ENCODE results near the gene ARL14.

The ARL14 gene

DNA sequence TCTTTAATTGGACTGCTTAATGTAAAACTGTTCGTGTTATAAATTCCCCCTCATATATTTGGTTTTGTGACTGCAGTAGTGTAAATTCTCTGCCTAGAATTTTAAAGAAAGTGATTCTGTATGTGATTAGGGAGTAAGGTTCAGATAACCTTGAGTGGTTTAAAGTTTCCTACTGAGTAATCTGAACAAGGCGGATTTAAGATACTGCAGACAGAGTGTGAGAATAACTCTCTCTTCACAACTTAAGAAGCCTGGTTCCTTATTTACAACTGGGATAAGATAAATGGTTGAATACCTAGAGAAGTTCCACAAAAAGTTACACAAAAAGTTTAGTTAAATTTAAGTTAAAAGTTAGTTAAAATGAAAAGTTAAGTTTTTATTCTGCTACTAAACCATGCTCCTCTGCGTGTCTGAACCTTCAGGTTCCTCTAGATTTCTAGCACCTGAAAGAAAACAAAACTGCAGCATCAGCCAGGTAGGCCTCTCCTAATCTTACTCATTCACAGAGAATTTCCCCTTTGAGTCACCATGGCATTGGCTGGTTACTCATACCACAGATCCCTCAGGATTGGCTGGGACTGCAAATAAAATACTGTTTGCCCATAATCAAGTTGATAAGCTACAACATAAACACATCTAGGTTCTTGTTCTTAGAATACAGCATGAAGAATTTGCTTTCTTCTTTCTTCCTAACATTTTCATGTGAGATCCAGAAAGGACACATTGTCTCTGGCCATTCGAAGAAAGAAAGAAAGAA lies at the start of gene ARL14:
ARL14 (plus strand) TSS at position 614 of the 757 bp plus-strand sequence. CDS start 187 bp downstream, outside the sequence.
- DNase-seq, result no peak

DNA sequence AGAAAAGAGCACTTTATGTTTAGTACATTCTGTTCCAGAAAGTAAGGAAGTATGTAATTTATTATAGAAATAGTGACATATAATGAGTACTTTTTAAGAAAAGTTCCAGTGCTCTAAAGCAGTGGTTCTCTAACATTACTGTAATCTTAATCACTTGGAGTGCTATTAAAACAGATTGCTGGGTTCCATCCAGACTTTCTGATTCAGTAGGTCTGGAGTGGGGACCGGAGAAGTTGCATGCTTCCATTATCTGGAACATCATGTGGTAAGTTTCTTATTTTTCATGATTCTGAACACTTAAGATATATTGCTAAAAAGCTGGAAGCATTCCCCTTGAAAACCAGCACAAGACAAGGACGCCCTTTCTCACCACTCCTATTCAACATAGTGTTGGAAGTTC lies 47.5 kb upstream of the ARL14 start:
- no peak for DNase-seq

DNA sequence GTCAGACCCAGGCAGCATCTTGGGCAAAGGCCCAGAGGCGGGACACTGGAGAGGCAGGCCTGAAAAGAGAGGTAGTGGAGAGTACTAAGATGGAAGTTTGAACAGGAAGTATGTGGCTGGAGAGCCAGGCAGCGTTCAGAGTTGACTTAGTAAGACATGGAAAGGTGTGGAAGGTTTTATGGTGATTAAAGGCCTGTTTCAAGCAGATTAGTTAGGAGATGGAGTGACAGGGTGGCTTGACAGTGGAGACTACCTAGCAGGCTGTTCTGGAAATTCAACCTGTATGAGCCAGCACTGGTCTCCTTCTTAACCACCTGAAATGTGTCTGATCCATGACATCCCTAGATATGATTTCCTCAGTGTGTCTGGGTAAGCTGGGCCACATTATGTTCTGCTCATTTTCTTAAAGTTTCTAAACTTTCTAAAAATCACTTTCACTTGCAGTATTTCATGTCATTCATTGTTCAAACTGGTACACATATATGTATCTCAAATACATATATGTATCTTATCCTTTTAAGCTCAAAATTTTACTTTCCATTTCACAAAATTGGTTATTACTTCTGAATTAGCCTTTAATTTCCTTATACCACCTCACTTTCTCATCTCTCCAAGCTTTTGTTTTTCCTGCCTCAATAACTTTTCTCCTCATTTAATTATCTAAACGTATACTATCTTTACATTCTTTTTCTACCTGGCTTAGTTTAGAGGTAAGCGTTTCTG lies 43.4 kb upstream of the ARL14 start:
- DNase-seq, result no peak

DNA sequence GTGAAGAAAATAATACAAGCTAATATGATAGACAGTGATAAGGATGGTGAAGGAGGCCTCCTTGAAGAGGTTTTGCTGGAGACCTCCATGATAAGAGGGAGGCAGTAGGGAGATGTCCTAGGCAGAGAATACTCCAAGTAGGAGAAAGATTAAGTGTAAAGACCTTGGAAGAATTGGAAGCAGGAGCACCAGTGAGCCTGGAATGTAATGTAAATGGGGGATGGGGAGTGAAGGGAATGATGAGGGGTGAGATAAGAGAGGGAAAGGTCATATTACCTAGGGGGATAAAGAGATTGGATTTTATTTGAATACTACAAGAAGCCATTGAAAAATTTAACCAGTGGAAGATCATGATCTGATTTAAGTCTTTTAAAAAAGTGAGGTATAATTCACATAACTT lies 41.7 kb upstream of the ARL14 start:
- DNase-seq, result no peak

DNA sequence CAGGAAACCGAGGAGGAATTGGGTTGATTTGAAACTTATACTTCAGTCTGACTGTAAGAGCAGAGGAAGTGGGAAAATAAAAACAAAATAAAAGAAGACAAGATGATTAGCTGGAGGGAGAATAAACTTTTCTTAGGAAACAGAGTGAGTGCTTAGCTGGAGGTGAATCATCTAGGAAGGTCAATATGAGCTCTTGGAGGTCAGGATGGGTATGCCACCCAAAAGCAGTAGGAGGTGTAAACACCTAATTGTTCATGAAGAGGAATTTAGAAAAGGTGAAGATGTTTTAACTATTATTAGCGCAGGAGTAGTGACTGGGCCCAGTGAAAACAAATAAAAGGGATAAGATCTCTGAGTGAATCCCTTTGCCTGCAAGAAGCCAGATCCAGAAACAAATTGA lies 39.9 kb upstream of the ARL14 start:
- DNase-seq, result no peak

DNA sequence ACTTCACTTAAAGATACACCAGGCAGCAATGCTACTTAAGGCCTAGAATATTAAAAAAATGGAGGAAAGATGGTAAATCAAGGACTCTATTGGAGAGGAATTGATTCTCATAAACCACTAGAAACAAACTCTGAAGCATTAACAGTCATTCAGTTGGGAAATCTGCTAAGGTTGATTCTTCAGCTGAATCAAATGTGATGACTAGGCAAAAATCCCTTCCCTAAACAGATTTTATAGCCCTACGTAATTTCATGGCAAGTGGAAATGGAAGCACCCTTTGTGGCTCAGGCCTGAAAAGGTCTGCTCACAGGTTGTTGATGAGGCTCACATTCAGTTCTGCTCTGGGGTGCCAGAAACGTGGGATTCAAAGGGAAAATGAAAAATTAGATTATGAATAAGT lies 38.8 kb upstream of the ARL14 start:
- no peak for DNase-seq

DNA sequence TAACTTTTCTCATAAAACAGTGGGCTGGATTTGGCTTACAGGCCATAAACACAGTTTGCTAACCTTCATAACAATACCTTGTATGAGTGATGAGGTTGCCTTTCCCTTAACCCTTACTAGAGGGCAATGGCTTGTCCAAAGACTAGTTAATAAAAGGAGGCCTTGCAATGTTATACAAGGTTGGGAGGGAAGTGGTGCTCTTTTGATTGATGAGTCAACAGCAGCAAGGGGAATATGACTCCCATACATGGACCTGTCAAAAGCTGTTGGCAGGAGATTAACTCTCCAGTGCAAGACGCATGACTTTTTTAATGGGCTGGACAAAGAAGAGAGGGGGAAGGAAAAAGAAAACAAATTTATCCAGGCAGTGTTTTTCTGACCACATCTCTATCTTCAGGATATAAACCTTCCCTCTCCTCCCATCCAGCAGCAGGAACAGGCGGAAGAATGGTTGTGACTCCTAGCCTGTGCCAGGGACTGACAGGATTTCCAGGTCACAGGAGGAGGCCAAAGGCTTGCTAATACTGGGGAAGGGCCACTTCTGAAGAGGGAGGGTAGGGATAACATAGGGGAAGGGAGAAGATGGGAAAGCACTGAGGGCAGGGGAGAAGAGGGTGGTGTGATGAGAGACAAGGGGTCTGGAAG lies 35.2 kb upstream of the ARL14 start:
- no peak for DNase-seq

DNA sequence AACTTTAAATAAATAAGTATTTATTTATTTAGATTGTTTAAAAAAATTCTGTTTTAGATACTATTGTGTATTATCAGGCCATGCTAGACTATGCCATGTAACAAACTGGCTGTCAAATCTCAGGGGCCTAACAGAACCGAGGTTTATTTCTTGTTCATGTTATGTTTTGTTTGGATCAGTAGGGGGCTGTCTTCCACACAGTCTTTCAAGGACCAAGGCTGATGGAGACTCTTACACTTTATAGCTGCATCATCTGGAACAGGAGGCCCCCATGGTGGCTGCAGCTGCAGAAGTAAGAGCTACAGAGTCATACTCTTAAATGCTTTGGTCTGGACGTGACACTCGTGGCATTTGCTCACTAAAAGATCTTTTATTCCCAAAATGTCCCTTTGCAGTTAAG lies 33.0 kb upstream of the ARL14 start:
- DNase-seq, result no peak

DNA sequence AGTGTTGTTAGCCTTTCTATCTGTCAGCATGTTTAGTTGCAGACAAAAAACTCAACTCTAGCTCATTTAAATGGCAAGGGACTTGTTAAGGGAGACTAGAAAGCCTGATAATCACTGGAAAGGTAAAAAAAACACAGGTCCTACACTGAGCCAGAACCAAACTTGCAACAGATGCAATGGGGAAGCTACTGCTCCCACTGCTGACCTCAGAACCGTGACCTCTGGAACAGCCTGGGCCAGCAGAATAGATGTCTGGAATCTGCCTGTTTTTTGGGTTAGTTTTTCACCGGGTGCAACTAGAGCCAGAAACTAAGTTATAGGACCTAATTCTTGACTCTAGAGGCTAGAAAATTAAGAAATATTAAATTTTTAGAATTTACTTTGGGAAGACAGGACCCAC lies 32.5 kb upstream of the ARL14 start:
- DNase-seq, result no peak

DNA sequence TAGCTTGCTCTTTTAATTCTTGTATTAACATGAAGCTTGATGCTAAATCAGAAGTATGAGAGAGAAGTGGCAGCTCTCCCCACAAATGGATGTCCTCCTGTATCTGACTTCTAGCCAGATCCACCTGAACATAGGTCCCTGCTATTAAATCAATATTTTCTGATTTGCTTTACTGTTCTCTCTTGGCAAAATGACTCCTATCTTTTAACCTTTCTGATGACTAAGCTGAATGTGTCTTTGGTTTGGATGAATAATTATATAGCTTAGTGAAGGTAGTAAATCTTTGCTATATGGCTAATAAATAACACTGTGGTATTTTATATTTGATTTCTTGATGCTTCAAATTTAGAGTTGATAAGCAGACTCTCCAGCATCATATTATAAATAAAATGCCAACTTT lies 28.3 kb upstream of the ARL14 start:
- no peak for DNase-seq

DNA sequence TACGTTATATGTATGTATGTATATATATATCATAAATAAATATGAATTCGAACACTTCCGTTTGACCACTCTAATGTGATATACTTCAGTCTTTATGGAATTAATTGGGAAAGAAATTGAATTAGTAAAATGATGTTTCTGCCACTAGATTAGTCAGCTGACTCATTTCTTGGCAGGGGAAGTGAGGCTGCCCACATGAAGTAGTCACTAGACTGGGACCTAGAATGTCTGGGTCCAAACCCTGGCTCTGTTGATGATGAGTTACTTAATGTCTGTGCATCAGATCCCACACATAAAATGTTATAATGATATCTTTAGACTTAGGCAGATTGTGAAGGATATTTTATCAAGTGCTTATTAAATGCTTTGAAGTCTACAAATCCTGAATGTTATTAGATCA lies 27.4 kb upstream of the ARL14 start:
- no peak for DNase-seq

DNA sequence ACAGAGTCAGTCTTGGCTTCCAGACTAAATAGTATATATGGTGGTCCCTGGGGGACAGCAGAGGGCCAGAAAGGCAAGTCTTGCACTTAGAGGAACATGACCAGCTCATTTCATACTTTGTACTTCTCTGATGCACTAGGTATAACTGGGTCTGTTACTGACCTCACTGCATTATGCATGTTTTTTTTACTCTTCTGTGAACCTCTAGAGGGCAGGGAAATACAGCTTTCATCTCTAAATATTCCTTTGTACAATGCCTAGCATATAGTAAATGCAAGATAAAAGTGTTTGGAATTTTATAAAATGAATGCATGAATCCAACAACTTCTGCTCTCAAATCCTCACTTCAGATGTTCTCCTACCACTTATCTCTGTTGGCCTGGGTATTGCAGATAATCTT lies 23.4 kb upstream of the ARL14 start:
- DNase-seq, result no peak

DNA sequence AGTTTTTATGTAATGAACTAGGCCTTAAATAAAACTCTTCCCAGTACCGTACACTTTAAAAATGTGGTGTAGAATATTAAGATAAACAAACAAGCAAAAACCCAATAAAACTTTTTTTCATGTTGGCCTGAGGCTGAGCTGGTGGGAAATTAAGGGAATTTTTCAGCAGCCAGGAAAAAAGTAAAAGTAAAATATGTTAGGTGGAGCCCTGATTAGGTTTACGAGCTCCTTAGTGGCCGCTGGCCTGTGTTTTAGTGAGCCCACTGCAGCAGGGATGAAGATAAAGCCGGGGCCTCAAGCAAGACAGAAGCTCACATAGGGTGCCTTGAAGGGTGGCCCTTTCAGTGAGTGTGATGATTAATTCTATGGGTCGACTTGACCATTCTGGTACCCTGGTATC lies 16.1 kb upstream of the ARL14 start:
- no peak for DNase-seq

DNA sequence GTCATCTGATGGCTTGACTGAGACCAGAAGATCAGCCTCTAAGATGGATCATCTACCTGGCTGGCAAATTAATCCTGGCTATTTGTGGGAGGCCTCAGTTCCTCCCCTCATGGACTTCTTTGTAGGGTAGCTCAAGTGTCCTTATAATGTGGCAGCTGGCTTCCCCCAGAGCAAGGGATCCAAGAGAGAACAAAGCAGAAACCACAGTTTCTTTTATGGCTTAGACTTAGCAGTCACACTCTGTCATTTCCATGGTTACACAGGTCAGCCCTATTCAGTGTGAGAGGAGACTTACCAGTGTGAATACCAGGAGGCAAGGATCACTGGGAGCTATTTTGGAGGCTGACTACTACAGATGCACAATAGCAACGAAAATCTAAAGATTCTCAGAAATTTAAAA lies 15.3 kb upstream of the ARL14 start:
- DNase-seq, result no peak

DNA sequence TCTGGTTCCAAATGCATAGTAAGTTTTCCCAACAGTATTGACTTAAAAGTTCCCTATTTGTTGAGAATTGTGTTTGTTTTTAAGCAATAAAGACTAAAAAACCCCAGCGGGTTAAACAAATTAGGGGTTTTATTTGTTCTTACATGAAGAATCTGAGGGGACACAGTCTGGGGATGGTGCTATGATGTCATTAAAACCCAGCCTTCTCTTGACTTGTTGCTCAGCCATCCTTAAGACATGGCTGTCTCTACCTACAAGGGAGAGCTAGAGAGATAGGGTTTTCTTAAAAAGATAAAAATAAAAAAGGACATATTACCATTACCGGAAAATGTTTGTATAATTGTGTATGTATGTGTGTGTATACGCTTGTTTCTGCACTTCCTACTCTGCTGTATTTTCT lies 11.7 kb upstream of the ARL14 start:
- DNase-seq, result no peak

DNA sequence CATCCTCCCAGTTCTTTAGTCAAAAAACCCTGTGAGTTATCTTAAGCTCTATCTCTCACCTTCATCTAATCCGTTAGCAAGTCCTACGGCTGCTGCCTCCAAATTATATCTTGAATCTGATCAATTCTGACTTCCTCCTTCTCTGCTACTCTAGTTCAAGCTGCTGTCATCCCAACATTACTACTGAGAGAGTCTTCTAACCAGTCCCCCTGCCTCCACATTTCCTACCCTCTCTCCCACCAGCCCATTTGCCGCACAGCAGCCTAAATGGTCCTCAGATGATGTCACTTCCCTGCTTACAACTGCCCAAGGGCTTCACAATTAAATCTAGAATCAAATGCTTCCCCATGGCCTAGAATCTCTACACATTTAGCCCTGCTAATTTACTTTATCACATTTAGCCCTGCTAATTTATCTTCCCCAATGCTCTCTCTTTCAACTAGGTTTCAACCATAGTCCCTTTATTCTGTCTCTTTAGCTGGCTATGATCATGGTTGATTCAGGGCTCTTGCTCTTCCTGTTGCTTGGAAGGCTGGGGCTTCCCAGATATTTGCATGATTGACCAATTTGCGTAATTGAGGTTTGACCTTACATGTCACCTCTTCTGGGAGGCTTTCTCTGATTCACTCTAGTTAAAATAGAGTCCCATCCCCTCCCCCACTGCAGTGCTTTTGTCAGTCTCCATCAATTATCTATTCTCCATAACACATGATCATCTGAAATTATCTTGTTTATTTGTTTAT lies 11.0 kb upstream of the ARL14 start:
- DNase-seq, result no peak

DNA sequence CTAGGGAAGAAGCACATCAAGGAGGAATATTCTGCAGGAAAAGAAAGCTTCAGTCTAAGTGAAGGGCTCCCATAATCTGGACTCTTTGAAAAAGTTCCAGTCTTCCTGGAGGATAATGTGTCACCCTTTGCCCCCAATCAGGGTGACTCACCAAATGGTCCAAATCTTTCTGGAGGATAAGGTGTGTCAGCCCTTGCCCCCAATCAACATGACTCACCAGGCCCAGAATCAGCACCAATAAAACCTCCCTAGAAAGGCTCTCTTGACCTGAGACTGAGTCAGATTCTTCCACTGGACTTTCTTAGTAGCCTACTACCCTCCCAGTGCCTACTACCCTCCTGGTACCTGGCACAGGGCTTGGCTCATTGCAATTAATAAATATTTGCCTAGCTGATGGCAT lies 9.5 kb upstream of the ARL14 start:
- no peak for DNase-seq

DNA sequence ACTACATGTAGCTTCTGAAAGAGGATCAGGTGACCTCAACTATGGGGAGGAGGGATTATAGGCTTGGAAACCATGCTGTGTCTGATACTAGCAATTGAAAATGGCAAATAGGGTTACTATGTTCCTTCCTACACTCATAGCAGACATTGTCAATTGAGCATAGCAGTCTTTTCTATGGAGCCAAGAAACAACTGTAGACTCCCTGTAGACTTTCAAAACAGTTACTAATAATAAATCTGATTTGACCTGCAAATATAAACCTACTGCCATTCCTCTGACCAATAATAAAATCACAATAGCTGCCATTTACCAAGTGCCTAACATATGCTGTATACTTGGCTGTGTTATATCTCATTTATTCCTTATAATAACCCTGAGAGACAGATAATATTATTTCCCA lies 8.5 kb upstream of the ARL14 start:
- DNase-seq, result no peak

DNA sequence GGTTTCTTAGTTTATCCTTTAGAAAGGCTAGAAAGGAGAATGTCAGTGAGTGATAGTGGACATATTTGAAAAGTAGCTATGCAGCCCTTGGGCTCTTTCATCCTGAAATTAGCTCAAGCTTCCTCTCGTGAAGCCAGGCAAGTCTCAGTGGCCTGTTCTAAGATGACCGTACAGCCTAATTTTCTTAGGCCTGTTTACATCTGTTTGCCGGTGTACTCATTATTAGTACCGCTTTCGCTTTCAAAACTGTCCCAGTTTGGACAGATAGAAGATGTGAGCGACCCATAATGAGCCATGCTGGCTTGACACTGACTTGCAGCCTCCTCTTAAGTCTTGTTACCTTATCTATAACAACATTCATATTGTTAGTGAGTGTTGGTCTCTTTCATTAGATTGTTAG lies 5.7 kb upstream of the ARL14 start:
- DNase-seq, result no peak

DNA sequence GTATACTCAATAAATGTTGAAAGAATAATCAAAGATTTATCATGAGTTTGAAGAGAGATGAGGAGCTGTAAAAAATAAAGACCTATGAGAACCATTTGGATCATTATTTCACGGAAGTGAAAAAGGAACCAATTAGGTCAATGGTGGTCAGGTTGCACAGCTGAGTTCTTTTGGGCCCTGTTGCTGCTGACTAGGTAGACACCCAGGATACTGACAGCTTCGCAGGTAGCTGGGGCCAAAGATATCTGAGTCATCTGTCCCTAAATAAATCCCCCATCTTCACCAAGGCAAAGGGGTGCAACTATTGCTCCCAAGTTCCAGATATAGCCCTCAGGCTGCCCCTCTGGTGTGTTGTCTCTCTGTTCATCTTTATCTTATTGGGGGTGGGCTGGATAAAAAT lies 5.0 kb upstream of the ARL14 start:
- no peak for DNase-seq

DNA sequence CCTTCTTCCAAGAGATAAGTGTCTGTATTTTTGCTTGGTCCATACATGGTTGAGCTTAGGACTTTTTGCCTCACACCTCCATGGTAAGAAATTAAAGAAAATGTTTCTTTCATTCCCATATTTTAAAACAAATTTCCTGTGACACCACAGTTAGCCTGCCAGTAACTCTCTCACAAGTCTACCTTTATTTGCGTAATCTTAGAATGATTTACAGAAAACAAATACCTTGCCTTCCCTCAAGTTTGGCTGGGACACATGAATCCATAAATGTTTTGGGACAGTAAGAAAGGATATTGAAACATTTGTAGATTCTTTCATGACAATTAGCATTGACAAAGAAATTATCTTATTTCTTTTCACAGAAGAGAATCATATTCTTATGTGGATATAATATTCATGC lies 3.8 kb upstream of the ARL14 start:
- no peak for DNase-seq

DNA sequence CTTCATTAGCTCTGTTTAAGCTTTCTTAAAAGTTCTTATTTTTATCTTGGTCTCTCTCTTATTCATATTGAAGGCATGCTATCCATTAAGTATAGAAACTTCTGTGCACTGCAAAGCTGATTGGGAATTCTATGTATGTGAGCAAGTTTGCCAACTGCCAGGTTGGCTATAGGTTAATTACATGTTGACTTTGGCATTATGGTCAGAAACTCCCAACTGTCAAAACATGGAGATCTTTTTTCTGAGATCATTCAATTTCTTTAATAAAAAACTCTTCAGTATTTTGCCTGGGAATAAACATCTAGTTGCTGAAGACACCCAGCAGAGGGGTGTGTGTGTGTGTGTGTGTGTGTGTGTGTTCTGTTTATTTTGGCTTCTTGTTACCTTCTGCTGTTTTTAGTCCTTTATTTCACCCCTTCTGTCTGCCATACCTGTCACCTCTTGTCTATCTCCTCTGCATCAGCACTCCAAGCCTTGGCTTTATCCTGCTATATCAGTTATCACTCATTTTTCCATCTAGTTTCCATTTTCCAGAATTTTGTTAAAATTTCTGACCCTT lies 1.3 kb upstream of the ARL14 start:
- no peak for DNase-seq

DNA sequence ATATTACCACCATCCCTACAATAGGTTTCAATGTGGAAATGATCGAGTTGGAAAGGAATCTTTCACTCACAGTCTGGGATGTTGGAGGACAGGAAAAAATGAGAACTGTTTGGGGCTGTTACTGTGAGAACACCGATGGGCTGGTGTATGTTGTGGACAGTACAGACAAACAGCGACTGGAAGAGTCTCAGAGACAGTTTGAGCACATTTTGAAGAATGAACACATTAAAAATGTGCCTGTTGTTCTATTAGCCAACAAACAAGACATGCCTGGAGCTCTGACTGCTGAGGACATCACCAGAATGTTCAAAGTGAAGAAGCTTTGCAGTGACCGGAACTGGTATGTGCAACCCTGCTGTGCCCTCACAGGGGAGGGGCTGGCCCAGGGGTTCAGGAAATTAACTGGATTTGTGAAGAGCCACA lies 510 bp downstream of the ARL14 start:
- no peak for DNase-seq
